Omental fat pad (tissue), 4 donors: ENCODE data around the gene ADAM15. TPM values are rescaled to one million over a fixed set of nuclear protein-coding genes. Genes with fewer than 3 reads are reported as not detected.
A peak's percentile ranks its signal among the peaks of the same experiment; 100 is the strongest.

Experiments
- ATAC-seq: fragments of 150-250 bp; one replicate; pipeline ENCODE4 v1.9.1; 2016; ENCODE audit warnings: mild to moderate bottlenecking, moderate library complexity; ENCODE audit not compliant: low FRiP score
- DNase-seq: peaks from one replicate; pipeline ENCODE4 v3.0.0-alpha.2; 2019; ENCODE audit warnings: low spot score
- CTCF ChIP-seq, 3 donors: fragments of 450-650 bp; IDR thresholded peaks; one replicate each; pipeline ENCODE4 v1.5.1; 2016 to 2017; ENCODE audit warnings: antibody characterized with exemption in 3 of 3, mild to moderate bottlenecking in 3 of 3, moderate library complexity in 2 of 3
- total RNA-seq, 4 donors: library from RNA; depleted of rRNA; stranded (reverse); fragments of >200 nt; gene quantifications; one replicate each; pipeline ENCODE4 v1.1.0, GENCODE V29; 2016

The ADAM15 gene
- total RNA-seq, 4 donors from 2014 or later: 116 to 262 (median 157) TPM

- DNase-seq: no peak
- ATAC-seq: no peak
- no peak for TF ChIP-seq CTCF (IDR thresholded peaks at IDR 0.05)
Observed at GRCh38 chr1:155048449-155049334, 2.4 kb upstream of the ADAM15 start.

- DNase-seq (no peak), ATAC-seq (no peak)
- no peak for TF ChIP-seq CTCF (IDR thresholded peaks at IDR 0.05)
Observed at GRCh38 chr1:155049651-155050559, 1.2 kb upstream of the ADAM15 start.

GRCh38 chr1:155051342-155051776, 243 bp downstream of the ADAM15 start:
- TF ChIP-seq CTCF (IDR thresholded peaks at IDR 0.05): no peak
- DNase-seq (no peak), ATAC-seq (peak; percentile 0)

GRCh38 chr1:155051777-155052398, 772 bp downstream of the ADAM15 start:
- no peak for TF ChIP-seq CTCF (IDR thresholded peaks at IDR 0.05)
- ATAC-seq: peak; percentile 36
- DNase-seq: no peak

GRCh38 chr1:155052439-155053395, 1.6 kb downstream of the ADAM15 start:
- no peak for ATAC-seq
- no peak for TF ChIP-seq CTCF (IDR thresholded peaks at IDR 0.05)
- no peak for DNase-seq
